Bronchial epithelial cell (primary cell): ENCODE data around the gene PARP2. TPM values are rescaled to one million over a fixed set of nuclear protein-coding genes. Genes with fewer than 3 reads are reported as not detected.

Experiments
- DNase-seq: peaks from one replicate; pipeline ENCODE4 v3.0.0-alpha.2; 2010; ENCODE audit warnings: low read depth
- FAIRE-seq: peaks from 2 replicates; lab custom pipeline; 2011; peaks lifted over from hg19 to GRCh38; lab: Jason Lieb, UNC
- H3K27me3 ChIP-seq: 2 replicates; pipeline ENCODE4 v1.5.1; 2011; ENCODE audit warnings: low read length; ENCODE audit not compliant: control insufficient read depth, insufficient read depth
- H3K36me3 ChIP-seq: 2 replicates; pipeline ENCODE4 v1.5.1; 2011; ENCODE audit warnings: low read length; ENCODE audit not compliant: control insufficient read depth, insufficient read depth
- H3K4me3 ChIP-seq: 2 replicates; pipeline ENCODE4 v1.5.1; 2011; ENCODE audit warnings: mild to moderate bottlenecking, low read depth, low read length, control low read depth
- total RNA-seq: library from RNA; depleted of rRNA; stranded (reverse); fragments of >200 nt; gene quantifications from 2 replicates; pipeline ENCODE4 v1.2.1, GENCODE V29; 2014
- TF ChIP-seq, protein P1 (sequence below): IDR thresholded peaks from 2 replicates; pipeline ENCODE4 v1.5.1; 2011; ENCODE audit warnings: mild to moderate bottlenecking, moderate library complexity, low read length, control low read depth, inconsistent platforms; ENCODE audit not compliant: insufficient read depth, severe bottlenecking

The PARP2 gene
- total RNA-seq, 1 donor from 2014 or later = 7.9 TPM

DNA sequence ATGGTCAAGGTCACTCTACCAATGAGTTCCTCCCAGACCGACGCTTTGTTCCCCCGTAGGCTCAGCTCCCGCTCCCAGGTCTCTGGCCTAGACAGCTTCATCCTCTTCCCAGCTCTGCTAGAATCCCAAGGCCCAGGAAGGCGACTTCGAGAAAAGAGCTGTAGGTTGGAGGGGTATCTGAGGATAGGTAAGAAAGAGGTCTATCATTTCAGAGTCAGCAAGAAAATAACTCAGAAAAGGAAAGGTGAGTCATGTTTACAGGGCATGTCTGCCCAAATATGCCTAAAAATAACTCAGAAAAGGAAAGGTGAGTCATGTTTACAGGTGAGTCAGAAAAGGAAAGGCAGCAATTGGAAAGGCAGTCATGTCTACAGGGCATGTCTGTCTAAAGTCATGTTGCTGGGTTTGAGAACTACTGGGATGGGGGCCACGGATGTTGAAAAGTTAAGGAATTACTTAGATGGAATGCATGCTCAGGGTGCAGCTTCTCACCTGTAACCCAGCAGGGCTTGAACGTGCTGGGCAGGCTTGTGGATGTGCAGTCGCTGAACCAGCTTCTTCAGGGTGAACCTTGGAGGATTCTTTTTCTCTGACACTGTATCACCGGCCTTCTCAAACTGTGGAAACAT, 57.6 kb downstream of the PARP2 start:
- TF ChIP-seq, protein P1, sequence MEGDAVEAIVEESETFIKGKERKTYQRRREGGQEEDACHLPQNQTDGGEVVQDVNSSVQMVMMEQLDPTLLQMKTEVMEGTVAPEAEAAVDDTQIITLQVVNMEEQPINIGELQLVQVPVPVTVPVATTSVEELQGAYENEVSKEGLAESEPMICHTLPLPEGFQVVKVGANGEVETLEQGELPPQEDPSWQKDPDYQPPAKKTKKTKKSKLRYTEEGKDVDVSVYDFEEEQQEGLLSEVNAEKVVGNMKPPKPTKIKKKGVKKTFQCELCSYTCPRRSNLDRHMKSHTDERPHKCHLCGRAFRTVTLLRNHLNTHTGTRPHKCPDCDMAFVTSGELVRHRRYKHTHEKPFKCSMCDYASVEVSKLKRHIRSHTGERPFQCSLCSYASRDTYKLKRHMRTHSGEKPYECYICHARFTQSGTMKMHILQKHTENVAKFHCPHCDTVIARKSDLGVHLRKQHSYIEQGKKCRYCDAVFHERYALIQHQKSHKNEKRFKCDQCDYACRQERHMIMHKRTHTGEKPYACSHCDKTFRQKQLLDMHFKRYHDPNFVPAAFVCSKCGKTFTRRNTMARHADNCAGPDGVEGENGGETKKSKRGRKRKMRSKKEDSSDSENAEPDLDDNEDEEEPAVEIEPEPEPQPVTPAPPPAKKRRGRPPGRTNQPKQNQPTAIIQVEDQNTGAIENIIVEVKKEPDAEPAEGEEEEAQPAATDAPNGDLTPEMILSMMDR = no peak
- DNase-seq (peak; percentile 98), FAIRE-seq (no peak)
- Histone ChIP-seq H3K36me3 (peaks cover 20% of the 10 kb centered on the region), H3K4me3 (no peak overlapping the region), H3K27me3 (no peaks in the 10 kb centered on the region)

DNA sequence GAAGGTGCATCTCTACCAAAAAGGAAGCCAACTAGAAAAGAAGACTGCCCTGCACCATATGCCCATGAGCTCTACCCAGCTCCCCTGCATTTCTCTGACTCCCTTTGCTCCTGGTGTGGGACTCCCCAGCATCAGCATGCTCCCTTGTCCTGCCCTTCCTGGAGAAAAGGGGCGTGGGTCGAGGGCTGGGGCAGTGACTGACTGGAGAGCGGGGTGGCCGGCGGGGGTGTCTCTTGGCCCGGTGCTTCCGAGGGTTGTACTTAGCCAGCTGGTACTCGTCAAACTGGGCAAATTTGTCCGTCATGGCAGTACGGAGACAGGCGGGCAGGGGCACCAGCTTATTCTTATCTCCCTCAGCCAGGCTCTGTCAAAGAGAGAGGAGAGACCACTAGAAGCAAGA, 60.1 kb downstream of the PARP2 start:
- TF ChIP-seq, protein P1 = no peak
- no peak overlapping the region for H3K4me3 ChIP-seq
- DNase-seq (no peak), FAIRE-seq (no peak)
- H3K27me3 ChIP-seq = no peaks in the 10 kb centered on the region
- peaks cover 23% of the 10 kb centered on the region for H3K36me3 ChIP-seq

Other genes starting within 250 kb of the PARP2 start
- gene OR4K17, start 232.9 kb upstream of the PARP2 start, total RNA-seq = not detected in 2 replicates
- gene OR4N5, start 204.8 kb upstream of the PARP2 start, total RNA-seq = not detected in 2 replicates
- gene OR11G2, start 152.7 kb upstream of the PARP2 start, total RNA-seq = not detected in 2 replicates
- not detected in 2 replicates for gene OR11H6, start 119.9 kb upstream of the PARP2 start, total RNA-seq
- gene OR11H7, start 114.7 kb upstream of the PARP2 start, total RNA-seq = not detected in 2 replicates
- gene OR11H4, start 104.3 kb upstream of the PARP2 start, total RNA-seq = not detected in 2 replicates
- 10.5 and 14.2 TPM in 2 replicates for gene TTC5, start 37.7 kb upstream of the PARP2 start, total RNA-seq
- gene CCNB1IP1, start 10.4 kb upstream of the PARP2 start, total RNA-seq = 70.0 and 168 TPM in 2 replicates
- gene TEP1, start 69.9 kb downstream of the PARP2 start, total RNA-seq = 9.7 and 10.2 TPM in 2 replicates
- not detected in 2 replicates for gene KLHL33, start 92.5 kb downstream of the PARP2 start, total RNA-seq
- gene OSGEP, start 111.2 kb downstream of the PARP2 start, total RNA-seq = 15.0 and 15.4 TPM in 2 replicates
- 25.3 and 56.1 TPM in 2 replicates for gene APEX1, start 111.6 kb downstream of the PARP2 start, total RNA-seq
- 19.3 and 24.7 TPM in 2 replicates for gene PIP4P1, start 117.8 kb downstream of the PARP2 start, total RNA-seq
- 70.2 and 109 TPM in 2 replicates for gene PNP, start 125.8 kb downstream of the PARP2 start, total RNA-seq
- not detected in 2 replicates for gene RNASE10, start 161.9 kb downstream of the PARP2 start, total RNA-seq
- not detected in 2 replicates for gene RNASE9, start 217.4 kb downstream of the PARP2 start, total RNA-seq
- not detected in 2 replicates for gene RNASE11, start 244.4 kb downstream of the PARP2 start, total RNA-seq
- gene RNASE12, start 247.7 kb downstream of the PARP2 start, total RNA-seq = not detected in 2 replicates